Cardiac fibroblast (primary cell): ENCODE results near the gene CCSER1.
A peak's percentile ranks its signal among the peaks of the same experiment; 100 is the strongest.

ENCODE experiments used
- DNase-seq, 2 donors: peaks; one replicate each; pipeline versions ENCODE4 v3.0.0 to v3.0.0-alpha.2; 2010; ENCODE audit warnings: low read depth in 2 of 2
- H3K4me3 ChIP-seq, 2 donors: replicated peaks in 1 of 2; 1 replicate in 1 of 2; 2 replicates in 1 of 2; pipeline ENCODE4 v1.5.1; 2011; ENCODE audit warnings: low read depth in 2 of 2, low read length in 2 of 2, mild to moderate bottlenecking in 2 of 2, moderate library complexity in 1 of 2
- CTCF ChIP-seq: IDR thresholded peaks from one replicate; pipeline ENCODE4 v1.5.1; 2011; ENCODE audit warnings: low read depth, mild to moderate bottlenecking, low read length, inconsistent platforms

The CCSER1 gene

DNA sequence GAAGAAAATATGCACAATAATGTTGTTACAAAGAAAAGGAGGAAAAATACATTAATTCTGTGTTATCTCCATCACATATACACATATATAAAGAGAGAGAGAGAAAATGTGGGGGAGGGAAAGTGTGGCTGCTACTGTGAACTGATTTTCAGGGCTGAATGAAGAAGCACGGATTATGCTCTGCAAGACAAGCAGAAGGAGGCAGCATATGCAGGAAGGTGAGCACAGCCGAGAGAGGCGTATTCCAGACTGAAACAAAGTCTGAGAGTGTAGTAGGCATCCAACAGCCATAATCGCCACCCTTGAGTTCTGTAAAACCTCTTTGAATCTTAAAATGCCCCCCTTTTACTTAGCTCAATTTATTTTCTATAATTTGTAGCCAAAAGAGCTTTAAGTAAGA, 1094.8 kb downstream of the CCSER1 start:
- no peak for TF ChIP-seq CTCF

GRCh38 chr4:91226867-91227266, 1099.7 kb downstream of the CCSER1 start:
- TF ChIP-seq CTCF: no peak
- DNase-seq: no peak
- no peak overlapping the region for H3K4me3 ChIP-seq

More for the DNA sequence above, 1094.8 kb downstream of the CCSER1 start:
- no peak overlapping the region for H3K4me3 ChIP-seq
- no peak for DNase-seq

GRCh38 chr4:91228659-91229058, 1101.5 kb downstream of the CCSER1 start:
- no peak overlapping the region for H3K4me3 ChIP-seq
- no peak for TF ChIP-seq CTCF
- no peak for DNase-seq

DNA sequence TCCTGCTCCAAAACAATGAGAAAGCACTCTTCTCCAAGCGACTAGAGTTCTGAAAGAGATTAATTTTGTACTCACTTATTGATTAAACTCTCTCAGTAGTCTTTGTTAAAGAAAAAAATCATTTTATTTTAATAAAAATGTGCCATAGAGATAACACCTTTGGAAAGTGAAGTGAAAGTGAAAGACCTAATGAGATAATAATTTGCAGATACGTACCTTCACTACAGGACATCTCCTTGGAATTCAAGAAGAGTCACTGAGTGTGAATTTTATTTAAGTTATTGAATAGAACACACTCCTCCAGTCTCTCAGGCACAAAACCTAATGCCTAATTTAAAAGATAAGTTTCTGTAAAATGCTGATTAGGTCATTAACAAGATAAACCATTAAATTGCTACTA, 1106.0 kb downstream of the CCSER1 start:
- no peak for DNase-seq
- TF ChIP-seq CTCF: no peak
- no peak overlapping the region for H3K4me3 ChIP-seq

GRCh38 chr4:91243132-91243531, 1115.9 kb downstream of the CCSER1 start:
- no peak overlapping the region for H3K4me3 ChIP-seq
- peak in 1 of 2 donors; percentile 35 for DNase-seq
- no peak for TF ChIP-seq CTCF

DNA sequence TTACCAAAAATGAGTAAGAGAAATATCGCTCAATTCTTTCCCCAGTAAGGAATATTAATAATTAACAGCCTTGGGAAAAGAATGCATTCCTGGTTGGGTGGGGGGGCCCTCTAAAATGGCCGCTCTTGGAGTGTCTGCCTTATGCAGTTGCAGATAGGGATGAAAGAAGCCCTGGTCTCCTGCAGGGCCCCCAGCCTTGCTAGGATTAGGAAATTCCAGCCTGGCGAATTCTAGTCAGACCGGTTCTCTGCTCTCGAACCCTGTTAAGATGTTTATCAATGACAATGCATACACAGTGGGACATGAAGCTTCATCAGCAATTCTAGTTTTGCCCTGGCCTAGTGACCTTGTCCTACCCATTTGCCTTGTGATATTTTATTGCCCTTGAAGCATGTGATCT, 1128.8 kb downstream of the CCSER1 start:
- DNase-seq: no peak
- no peak overlapping the region for H3K4me3 ChIP-seq
- TF ChIP-seq CTCF: no peak

DNA sequence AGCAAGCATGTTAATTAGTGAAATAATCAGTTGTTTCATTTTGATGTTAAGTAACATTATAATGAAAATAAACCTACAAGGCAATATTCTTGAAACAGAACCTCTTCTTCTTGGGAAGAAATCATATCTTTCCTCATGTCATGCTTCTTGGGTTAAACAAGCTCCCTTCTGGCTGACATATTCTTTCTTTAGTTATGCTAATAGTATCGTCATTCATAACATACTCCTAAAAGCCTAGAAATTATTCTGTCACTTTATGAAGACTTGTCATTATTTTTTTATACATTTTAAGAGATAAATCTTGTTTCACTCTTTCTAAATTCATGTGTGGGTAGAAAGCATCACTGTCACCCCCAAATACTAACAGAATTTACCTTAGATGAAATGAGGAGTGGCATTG, 1129.6 kb downstream of the CCSER1 start:
- DNase-seq: no peak
- TF ChIP-seq CTCF: no peak
- no peak overlapping the region for H3K4me3 ChIP-seq
